K562 (cell line): ENCODE data around the gene NFKBIB. TPM values are rescaled to one million over a fixed set of nuclear protein-coding genes. Genes with fewer than 3 reads are reported as not detected.

Experiments used
- ATAC-seq: fragments of 200-7000 bp; cut with Tn5 transposase; 3 replicates; pipeline ENCODE4 v1.9.1; 2020; ENCODE audit warnings: moderate library complexity
- BruUV-seq: library from RNA; stranded (reverse); fragments of 400-500 nt; replicated peaks from 2 replicates; lab custom pipeline; 2021; lab: Mats Ljungman, UMichigan
- CTCF ChIA-PET: fragments of 300-600 bp; formaldehyde crosslinking; extraction: SDS; loops from one replicate; lab custom pipeline; 2021; ENCODE audit warnings: low intra/inter-chr PET ratio; lab: Yijun Ruan, JAX
- POLR2A ChIA-PET: fragments of 300-600, 350-650 bp; sonication (Branson Sonifier 250); formaldehyde crosslinking; extraction: SDS; loops from one replicate; lab custom pipeline; 2021; ENCODE audit warnings: antibody characterized with exemption, inconsistent platforms; lab: Yijun Ruan, JAX
- DNase-seq, 4 experiments: peaks; one replicate each; pipeline versions ENCODE4 v3.0.0 to v3.0.0-alpha.2; 2011 to 2018; ENCODE audit warnings: low spot score in 3 of 4, mixed read lengths in 3 of 4; ENCODE audit errors: extremely low read depth in 1 of 4
- FAIRE-seq: peaks from 2 replicates; lab custom pipeline; 2011; peaks lifted over from hg19 to GRCh38; lab: Jason Lieb, UNC
- H2AFZ ChIP-seq: 2 replicates; pipeline ENCODE4 v1.6.0; 2011; ENCODE audit warnings: low read depth, low read length, control low read depth, inconsistent platforms
- H3K27ac ChIP-seq: fragments of 200-600 bp; 3 replicates; pipeline ENCODE4 v1.8.0; 2011; ENCODE audit warnings: low read depth, mild to moderate bottlenecking, control low read depth, inconsistent platforms, low read length, moderate library complexity, mixed read lengths; ENCODE audit errors: extremely low read depth
- H3K27me3 ChIP-seq, 2 experiments: fragments of 300-600 bp in 1 of 2; 2 replicates in 1 of 2; 3 replicates in 1 of 2; pipeline versions ENCODE4 v1.6.0 to v1.8.0; 2011; ENCODE audit warnings: inconsistent platforms in 2 of 2, low read length in 2 of 2, mild to moderate bottlenecking in 1 of 2, mixed read lengths in 1 of 2, moderate library complexity in 1 of 2; ENCODE audit not compliant: control insufficient read depth in 2 of 2, insufficient read depth in 2 of 2
- H3K36me3 ChIP-seq: fragments of 300-600 bp; 3 replicates; pipeline ENCODE4 v1.8.0; 2011; ENCODE audit warnings: mild to moderate bottlenecking, low read length, inconsistent platforms; ENCODE audit not compliant: control insufficient read depth, insufficient read depth
- H3K4me1 ChIP-seq, 2 experiments: fragments of 200-600 bp in 1 of 2; replicated peaks in 1 of 2; 2 replicates in 1 of 2; 3 replicates in 1 of 2; pipeline versions ENCODE4 v1.5.1 to v1.8.0; 2011; ENCODE audit warnings: inconsistent platforms in 2 of 2, low read length in 2 of 2, mild to moderate bottlenecking in 1 of 2, mixed read lengths in 1 of 2, moderate library complexity in 1 of 2; ENCODE audit not compliant: control insufficient read depth in 2 of 2, insufficient read depth in 2 of 2
- H3K4me2 ChIP-seq: 2 replicates; pipeline ENCODE4 v1.6.1; 2011; ENCODE audit warnings: low read length, control low read depth, inconsistent platforms, mixed read lengths; ENCODE audit not compliant: insufficient read depth
- H3K4me3 ChIP-seq: fragments of 200-600 bp; sonication (generic), shearing (Covaris generic); 2 replicates; pipeline ENCODE4 v1.5.1; 2016; ENCODE audit warnings: control low read depth, inconsistent platforms
- H3K79me2 ChIP-seq: fragments of 200-600 bp; 3 replicates; pipeline ENCODE4 v1.8.0; 2011; ENCODE audit warnings: low read length, inconsistent platforms; ENCODE audit not compliant: control insufficient read depth, insufficient read depth
- H3K9ac ChIP-seq, 2 experiments: 2 replicates each; pipeline versions ENCODE4 v1.6.0 to v1.6.1; 2011; ENCODE audit warnings: low read depth in 2 of 2, low read length in 2 of 2, control low read depth in 1 of 2, inconsistent platforms in 1 of 2, mild to moderate bottlenecking in 1 of 2, mixed read lengths in 1 of 2; ENCODE audit not compliant: insufficient read depth in 1 of 2
- H3K9me1 ChIP-seq: one replicate; pipeline ENCODE4 v1.6.0; 2011; ENCODE audit warnings: inconsistent platforms, mild to moderate bottlenecking, low read length, moderate library complexity; ENCODE audit not compliant: control insufficient read depth, insufficient read depth
- H3K9me3 ChIP-seq: replicated peaks from 2 replicates; pipeline ENCODE4 v1.5.1; 2011; ENCODE audit warnings: low read depth, low read length, inconsistent platforms; ENCODE audit not compliant: control insufficient read depth, insufficient read depth
- H4K20me1 ChIP-seq: replicated peaks from 2 replicates; pipeline ENCODE4 v1.6.1; 2011; ENCODE audit warnings: low read length, inconsistent platforms, mixed read lengths; ENCODE audit not compliant: control insufficient read depth, insufficient read depth
- CHD4 ChIP-seq: fragments of 200-600 bp; sonication (generic); IDR thresholded peaks from 3 replicates; pipeline ENCODE4 v1.6.1; 2012; ENCODE audit warnings: low read depth, mild to moderate bottlenecking, mixed read lengths, low read length, inconsistent platforms; ENCODE audit not compliant: insufficient read depth, insufficient replicate concordance, poor library complexity, severe bottlenecking
- CREM ChIP-seq: IDR thresholded peaks from 2 replicates; pipeline ENCODE4 v1.6.1; 2014; ENCODE audit warnings: antibody characterized with exemption, low read depth
- FOXK2 ChIP-seq, 2 experiments: fragments of 450-650 bp; IDR thresholded peaks in 1 of 2; conservative IDR thresholded peaks in 1 of 2; 2 replicates each; pipeline ENCODE4 v1.6.1; 2016; ENCODE audit warnings: low read depth in 2 of 2, mild to moderate bottlenecking in 1 of 2
- KDM5B ChIP-seq: fragments of 200-600 bp; sonication (generic); IDR thresholded peaks from 2 replicates; pipeline ENCODE4 v1.6.1; 2012; ENCODE audit warnings: low read depth, mild to moderate bottlenecking, moderate library complexity, low read length, control low read depth, inconsistent platforms; ENCODE audit not compliant: insufficient replicate concordance
- MAX ChIP-seq: sonication (generic); formaldehyde crosslinking; IDR thresholded peaks from 2 replicates; pipeline ENCODE4 v1.9.0; 2022; ENCODE audit warnings: mild to moderate bottlenecking, missing genetic modification reagents
- NCOA1 ChIP-seq: fragments of 450-650 bp; IDR thresholded peaks from 2 replicates; pipeline ENCODE4 v1.6.1; 2016; ENCODE audit warnings: low read depth
- RBM14 ChIP-seq: fragments of 200-400 bp; formaldehyde crosslinking; IDR thresholded peaks from 2 replicates; pipeline ENCODE4 v1.6.1; 2018; ENCODE audit warnings: low read depth, mild to moderate bottlenecking, low read length, moderate library complexity, borderline replicate concordance; ENCODE audit not compliant: insufficient read depth
- RREB1 ChIP-seq: fragments of 250-450 bp; sonication (Bioruptor Pico); IDR thresholded peaks from 2 replicates; pipeline ENCODE4 v1.4.0; 2020
- ZBTB33 ChIP-seq: sonication (generic); formaldehyde crosslinking; IDR thresholded peaks from 2 replicates; pipeline ENCODE4 v1.8.1; 2023; ENCODE audit warnings: mild to moderate bottlenecking, missing genetic modification reagents
- ZFX ChIP-seq: sonication (generic); formaldehyde crosslinking; IDR thresholded peaks from 2 replicates; pipeline ENCODE4 v1.8.0; 2022; ENCODE audit warnings: mild to moderate bottlenecking, missing genetic modification reagents, moderate library complexity
- ZKSCAN8 ChIP-seq: fragments of 200-800 bp; sonication (Bioruptor generic); IDR thresholded peaks from 2 replicates; pipeline ENCODE4 v1.6.1; 2016; ENCODE audit warnings: missing genetic modification characterization, missing compliant biosample characterization
- WGBS: fragments of 100-300 bp; shearing (Covaris generic); methylation state at CpG from one replicate; pipeline ENCODE4 v1.1.6; 2016; ENCODE audit warnings: low coverage, mixed read lengths; ENCODE audit not compliant: insufficient coverage; ENCODE audit errors: missing lambda C conversion rate; 5-methylcytosine and 5-hydroxymethylcytosine counted together
- in situ Hi-C: fragments of 300-500 bp; cut with MboI; formaldehyde crosslinking; loops from 4 replicates; pipeline ENCODE4 v1.15.0; 2018; ENCODE audit warnings: inconsistent platforms, mixed read lengths
- intact Hi-C: fragments of 100-400 bp; cut with micrococcal nuclease; formaldehyde crosslinking; loops from 2 replicates; pipeline ENCODE4 v1.14.2; 2022
- polyA plus RNA-seq, 8 experiments: library from polyadenylated mRNA; depleted of rRNA in 4 of 8; stranded (reverse) in 5 of 8; unstranded in 3 of 8; fragments of >200 nt; fragmentation: Nextera tagmentation in 2 of 8; fragmentation: Illumina TruSeq in 1 of 8; extraction: Ambion mirVana in 2 of 8; extraction: Trizol in 1 of 8; gene quantifications; 2 replicates each; pipeline versions ENCODE4 v1.2.1 to v1.2.3, GENCODE V29; 2011 to 2014; ENCODE audit warnings: inconsistent platforms in 1 of 8, missing spikeins in 1 of 8
- total RNA-seq, 7 experiments: library from RNA; depleted of rRNA in 6 of 7; stranded (reverse); fragments of >200 nt in 6 of 7; fragmentation: Illumina TruSeq in 2 of 7; extraction: Trizol in 2 of 7; gene quantifications; 2 replicates each; pipeline versions ENCODE4 v1.2.1 to v1.2.3, GENCODE V29; 2011 to 2021; ENCODE audit warnings: low replicate concordance in 1 of 7

NFKBIB gene
- total and polyA plus RNA-seq, 9 of the 15 experiments (the other 6 are each of a cell fraction or from before 2014, with no cell fraction given): 1.5 to 44.9 (median 10.4) TPM

GRCh38 chr19:38877781-38878574 lies 21.8 kb upstream of the NFKBIB start, which contains the start of gene RINL:
Gene RINL, minus strand, starts transcription at chr19:38878275. Its CDS starts 1,533 bp downstream, at chr19:38876742.
- peak within 1 kb of the TSS; percentile 83 for H2AFZ ChIP-seq
- H3K4me1 ChIP-seq: peaks cover 16 to 53% of the 10 kb centered on the region in 2 experiments; a peak in 4 of 5 replicates
- no peaks in the 10 kb centered on the region for H3K9me3 ChIP-seq
- peak within 1 kb of the TSS; percentile 8 for H3K27ac ChIP-seq
- in situ Hi-C loops (no loop called here), intact Hi-C loops (no loop called here)
- CTCF ChIA-PET: no interaction called here
- H3K36me3 ChIP-seq: peaks cover 5% of the 10 kb centered on the region; the same call in 1 of the 3 replicates
- FAIRE-seq (peak; percentile 83), DNase-seq (peak; percentile 48 to 61 (median 52)), ATAC-seq (peak; percentile 82)
- no peaks in the 10 kb centered on the region for H3K27me3 ChIP-seq
- H3K79me2 ChIP-seq: no peaks in the 10 kb centered on the region
- H3K4me2 ChIP-seq: peak within 1 kb of the TSS; percentile 73
- POLR2A ChIA-PET: interaction anchor here (0.6 to 3.9 kb wide), 6 partner anchors 9 to 309 kb away, joined by 3 to 17 read pairs (median 3); no protein-coding TSS in a partner anchor
- no peaks in the 10 kb centered on the region for H4K20me1 ChIP-seq
- H3K9ac ChIP-seq: peak within 1 kb of the TSS; percentile 9 to 87; a peak in 3 of 4 replicates
- 13% methylated on average over 5 of the region's 11 CpGs for WGBS
- no TSS peak for BruUV-seq
- no peaks in the 10 kb centered on the region for H3K9me1 ChIP-seq
- peak within 1 kb of the TSS; percentile 28 for H3K4me3 ChIP-seq
- TF ChIP-seq NCOA1 (no peak), CHD4 (no peak), FOXK2 (conservative IDR thresholded peaks at IDR 0.05 in 1 of 2, IDR thresholded peaks at IDR 0.05 in 1 of 2; ENCODE audit: low read depth in 2 of 2) (peak in 1 of 2 experiments; percentile 55; a peak in 1 of 4 replicates), ZKSCAN8 (CRISPR knock-in tag) (no peak), RBM14 (no peak), RREB1 (0 out of 2 replicates have a peak, but pooled peaks have one; percentile 57), ZFX (CRISPR knock-in tag) (peak; percentile 71), KDM5B (peak; percentile 48), ZBTB33 (CRISPR knock-in tag) (no peak), MAX (CRISPR knock-in tag) (0 out of 2 replicates have a peak, but pooled peaks have one; percentile 35), CREM (0 out of 2 replicates have a peak, but pooled peaks have one; percentile 8)
